Measurements from ENCODE around the gene C8B.

GRCh38 chr1:56917356-56917755 is 48.5 kb downstream of the C8B start:
- no peak for TF ChIP-seq XRCC5 (IDR thresholded peaks at IDR 0.05; ENCODE audit: low read depth, low read length)
- TF ChIP-seq CBX2 (IDR thresholded peaks at IDR 0.05; ENCODE audit: insufficient read depth, low read length, poor library complexity, severe bottlenecking) = no peak
- no peak for TF ChIP-seq CEBPG (CRISPR knock-in tag; IDR thresholded peaks at IDR 0.05)
- TF ChIP-seq CEBPG (tag; conservative IDR thresholded peaks at IDR 0.05 in 1 of 2, IDR thresholded peaks at IDR 0.05 in 1 of 2) = no peak
- no peak for TF ChIP-seq GABPB1 (CRISPR knock-in tag; IDR thresholded peaks at IDR 0.05)
- no peak for TF ChIP-seq MECOM (CRISPR knock-in tag; IDR thresholded peaks at IDR 0.05)
- no peak for TF ChIP-seq PKNOX1 (IDR thresholded peaks at IDR 0.05)
- no peak for TF ChIP-seq SMARCC2 (IDR thresholded peaks at IDR 0.05; ENCODE audit: low read depth)
- no peak for TF ChIP-seq NR2C2 (CRISPR knock-in tag; IDR thresholded peaks at IDR 0.05)
- TF ChIP-seq NR2C2 (tag; IDR thresholded peaks at IDR 0.05) = no peak
